NCI-H82 treated with DMSO at 0.1 percent for 48 hours (cell line): ENCODE results near the gene RFNG.

Experiments used
- DNase-seq: peaks from one replicate; lab custom pipeline; 2025; ENCODE audit not compliant: unreplicated experiment; lab: John Stamatoyannopoulos, UW

Gene RFNG

GRCh38 chr17:82004517-82005455 is 46.8 kb downstream of the RFNG start:
- no peak for DNase-seq

GRCh38 chr17:82003411-82004381 is 47.9 kb downstream of the RFNG start:
- DNase-seq = no peak

- no peak for DNase-seq
These were observed 50.0 kb downstream of the RFNG start for GRCh38 chr17:82001571-82002056.

- DNase-seq = no peak
These were observed 50.6 kb downstream of the RFNG start for GRCh38 chr17:82000803-82001570.

- no peak for DNase-seq
These were observed 51.4 kb downstream of the RFNG start for GRCh38 chr17:81999976-82000802.

GRCh38 chr17:81999587-81999975 is 52.0 kb downstream of the RFNG start:
- no peak for DNase-seq

- DNase-seq = no peak
These were observed 52.7 kb downstream of the RFNG start for GRCh38 chr17:81998691-81999438.

GRCh38 chr17:81998212-81998611 is 53.4 kb downstream of the RFNG start:
- DNase-seq = no peak
